ENCODE measurements around the gene PTPRN2. TPM values are rescaled to one million over a fixed set of nuclear protein-coding genes. Genes with fewer than 3 reads are reported as not detected.
A peak's percentile ranks its signal among the peaks of the same experiment; 100 is the strongest.

Gene PTPRN2
- polyA plus RNA-seq, 1 of the 3 experiments (the other 2 are of a cell fraction), result 4.0 TPM

DNA sequence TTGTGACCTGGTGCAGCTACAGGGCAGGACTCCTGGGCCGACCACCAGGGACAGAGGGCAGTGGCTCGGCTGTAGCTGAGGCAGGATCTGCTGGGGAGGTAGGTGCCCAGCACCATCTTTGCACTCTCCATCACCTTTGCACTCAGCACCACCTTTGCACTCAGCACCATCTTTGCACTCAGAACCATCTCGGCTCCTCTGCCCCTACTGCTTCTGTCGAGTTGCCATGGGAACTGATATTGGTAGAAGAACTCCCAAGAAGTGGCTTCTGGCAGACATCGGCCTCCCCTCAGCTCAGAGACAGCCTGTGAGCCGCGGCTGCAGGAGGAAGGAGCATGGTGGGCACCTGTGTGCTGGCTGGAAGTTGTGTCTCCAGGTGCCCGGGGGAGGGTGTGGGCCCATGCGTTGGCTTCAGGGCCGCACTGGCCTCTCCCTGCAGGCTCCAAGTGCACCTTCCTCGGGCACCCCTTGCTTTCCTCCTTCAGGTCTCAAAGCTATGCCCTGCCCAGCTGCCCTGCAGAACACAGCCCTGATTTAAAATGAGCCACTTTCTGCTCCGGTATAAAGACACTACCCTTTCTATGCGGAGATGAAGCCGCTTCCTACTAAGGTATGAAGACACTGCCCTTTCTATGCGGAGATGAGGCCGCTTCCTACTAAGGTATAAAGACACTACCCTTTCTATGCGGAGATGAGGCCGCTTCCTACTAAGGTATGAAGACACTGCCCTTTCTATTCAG lies 514.5 kb downstream of the PTPRN2 start:
- ChIA-PET POLR2A (interaction anchor here (0.6 kb wide), 1 partner anchor 29 kb away, joined by 4 read pairs; no protein-coding TSS in a partner anchor), CTCF (interaction anchor here (0.9 kb wide), 1 partner anchor 30 kb away, joined by 3 read pairs; no protein-coding TSS in a partner anchor)
- no peaks in the 10 kb centered on the region for H3K9me2 ChIP-seq
- no peak overlapping the region for H3K27ac ChIP-seq (ENCODE audit: low read depth in 2 of 2, low read length in 1 of 2)
- H3K9me3 ChIP-seq, result no peaks in the 10 kb centered on the region; the same call in 1 of the 2 replicates
- H3F3A ChIP-seq (replicated peaks; ENCODE audit: insufficient read depth), result no peaks in the 10 kb centered on the region
- WGBS (ENCODE audit: low lambda C conversion rate), result 60% methylated on average over 18 of the region's 18 CpGs
- H3K4me1 ChIP-seq (ENCODE audit: control insufficient read depth in 1 of 2, insufficient read depth in 2 of 2, low read depth in 1 of 2, low read length in 1 of 2), result no peaks in the 10 kb centered on the region; a peak in 1 of 4 replicates
- no peak overlapping the region for H3K9ac ChIP-seq
- H3K4me3 ChIP-seq (ENCODE audit: low read depth in 2 of 2, low read length in 1 of 2), result no peak overlapping the region
- no peaks in the 10 kb centered on the region for H4K20me1 ChIP-seq (ENCODE audit: insufficient read depth)
- no peaks in the 10 kb centered on the region for H3K79me2 ChIP-seq (ENCODE audit: insufficient read depth)
- no peaks in the 10 kb centered on the region for H3K27me3 ChIP-seq (ENCODE audit: insufficient read depth)
- H2AFZ ChIP-seq (ENCODE audit: low read depth), result no peak overlapping the region
- H3K36me3 ChIP-seq (replicated peaks in 1 of 2; ENCODE audit: control insufficient read depth in 1 of 2, insufficient read depth in 2 of 2, low read length in 1 of 2), result no peaks in the 10 kb centered on the region
- DNase-seq, result peak; percentile 19
- TF ChIP-seq, protein P1, sequence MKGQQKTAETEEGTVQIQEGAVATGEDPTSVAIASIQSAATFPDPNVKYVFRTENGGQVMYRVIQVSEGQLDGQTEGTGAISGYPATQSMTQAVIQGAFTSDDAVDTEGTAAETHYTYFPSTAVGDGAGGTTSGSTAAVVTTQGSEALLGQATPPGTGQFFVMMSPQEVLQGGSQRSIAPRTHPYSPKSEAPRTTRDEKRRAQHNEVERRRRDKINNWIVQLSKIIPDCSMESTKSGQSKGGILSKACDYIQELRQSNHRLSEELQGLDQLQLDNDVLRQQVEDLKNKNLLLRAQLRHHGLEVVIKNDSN (IDR thresholded peaks at IDR 0.05; ENCODE audit: borderline replicate concordance, low read depth), result no peak
- TF ChIP-seq MEF2A (IDR thresholded peaks at IDR 0.05; ENCODE audit: borderline replicate concordance, low read depth) (no peak), FOXM1 (IDR thresholded peaks at IDR 0.05; ENCODE audit: low read depth) (no peak), ELF1 (IDR thresholded peaks at IDR 0.05) (no peak)
- TF ChIP-seq, protein P2, sequence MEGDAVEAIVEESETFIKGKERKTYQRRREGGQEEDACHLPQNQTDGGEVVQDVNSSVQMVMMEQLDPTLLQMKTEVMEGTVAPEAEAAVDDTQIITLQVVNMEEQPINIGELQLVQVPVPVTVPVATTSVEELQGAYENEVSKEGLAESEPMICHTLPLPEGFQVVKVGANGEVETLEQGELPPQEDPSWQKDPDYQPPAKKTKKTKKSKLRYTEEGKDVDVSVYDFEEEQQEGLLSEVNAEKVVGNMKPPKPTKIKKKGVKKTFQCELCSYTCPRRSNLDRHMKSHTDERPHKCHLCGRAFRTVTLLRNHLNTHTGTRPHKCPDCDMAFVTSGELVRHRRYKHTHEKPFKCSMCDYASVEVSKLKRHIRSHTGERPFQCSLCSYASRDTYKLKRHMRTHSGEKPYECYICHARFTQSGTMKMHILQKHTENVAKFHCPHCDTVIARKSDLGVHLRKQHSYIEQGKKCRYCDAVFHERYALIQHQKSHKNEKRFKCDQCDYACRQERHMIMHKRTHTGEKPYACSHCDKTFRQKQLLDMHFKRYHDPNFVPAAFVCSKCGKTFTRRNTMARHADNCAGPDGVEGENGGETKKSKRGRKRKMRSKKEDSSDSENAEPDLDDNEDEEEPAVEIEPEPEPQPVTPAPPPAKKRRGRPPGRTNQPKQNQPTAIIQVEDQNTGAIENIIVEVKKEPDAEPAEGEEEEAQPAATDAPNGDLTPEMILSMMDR (IDR thresholded peaks at IDR 0.05), result no peak
- H3K4me2 ChIP-seq, result no peak overlapping the region

DNA sequence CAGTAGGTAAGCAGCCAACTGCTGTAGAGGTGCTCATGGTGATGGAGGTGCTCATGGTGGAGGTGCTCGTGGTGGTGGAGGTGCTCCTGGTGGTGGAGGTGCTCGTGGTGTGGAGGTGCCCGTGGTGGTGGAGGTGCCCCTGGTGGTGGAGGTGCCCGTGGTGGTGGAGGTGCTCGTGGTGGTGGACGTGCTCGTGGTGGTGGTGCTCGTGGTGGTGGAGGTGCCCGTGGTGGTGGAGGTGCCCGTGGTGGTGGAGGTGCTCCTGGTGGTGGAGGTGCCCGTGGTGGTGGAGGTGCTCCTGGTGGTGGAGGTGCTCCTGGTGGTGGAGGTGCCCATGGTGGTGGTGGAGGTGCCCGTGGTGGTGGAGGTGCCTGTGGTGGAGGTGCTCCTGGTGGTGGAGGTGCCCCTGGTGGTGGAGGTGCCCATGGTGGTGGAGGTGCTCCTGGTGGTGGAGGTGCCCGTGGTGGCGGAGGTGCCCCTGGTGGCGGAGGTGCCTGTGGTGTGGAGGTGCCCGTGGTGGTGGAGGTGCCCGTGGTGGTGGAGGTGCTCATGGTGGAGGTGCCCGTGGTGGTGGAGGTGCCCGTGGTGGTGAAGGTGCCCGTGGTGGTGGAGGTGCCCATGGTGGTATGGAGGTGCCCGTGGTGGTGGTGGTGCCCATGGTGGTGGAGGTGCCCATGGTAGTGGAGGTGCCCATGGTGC lies 517.3 kb downstream of the PTPRN2 start:
- DNase-seq, result no peak
- no peak overlapping the region for H3K9ac ChIP-seq
- H3K27me3 ChIP-seq (ENCODE audit: insufficient read depth), result no peaks in the 10 kb centered on the region
- no peaks in the 10 kb centered on the region for H3K9me2 ChIP-seq
- peaks cover 0 to 12% of the 10 kb centered on the region in 2 experiments; a peak in 2 of 4 replicates for H3K4me1 ChIP-seq (ENCODE audit: control insufficient read depth in 1 of 2, insufficient read depth in 2 of 2, low read depth in 1 of 2, low read length in 1 of 2)
- no peak overlapping the region for H3K4me3 ChIP-seq (ENCODE audit: low read depth in 2 of 2, low read length in 1 of 2)
- H3K79me2 ChIP-seq (ENCODE audit: insufficient read depth), result no peaks in the 10 kb centered on the region
- no peaks in the 10 kb centered on the region for H3K36me3 ChIP-seq (replicated peaks in 1 of 2; ENCODE audit: control insufficient read depth in 1 of 2, insufficient read depth in 2 of 2, low read length in 1 of 2)
- TF ChIP-seq SMC3 (IDR thresholded peaks at IDR 0.05; ENCODE audit: low read depth, low read length), result no peak
- TF ChIP-seq RCOR1 (IDR thresholded peaks at IDR 0.05; ENCODE audit: low read length), result no peak
- TF ChIP-seq FOXM1 (IDR thresholded peaks at IDR 0.05; ENCODE audit: low read depth), result no peak
- no peak for TF ChIP-seq CHD2 (IDR thresholded peaks at IDR 0.05; ENCODE audit: low read length, partially characterized antibody)
- no peak for TF ChIP-seq NFIC (IDR thresholded peaks at IDR 0.05; ENCODE audit: borderline replicate concordance)
- no peak for TF ChIP-seq FOSL2 (IDR thresholded peaks at IDR 0.05; ENCODE audit: borderline replicate concordance, low read depth)
- TF ChIP-seq, protein P2 (IDR thresholded peaks at IDR 0.05), result no peak
- TF ChIP-seq YY1 (IDR thresholded peaks at IDR 0.05; ENCODE audit: low read depth), result no peak
- TF ChIP-seq, protein P3, sequence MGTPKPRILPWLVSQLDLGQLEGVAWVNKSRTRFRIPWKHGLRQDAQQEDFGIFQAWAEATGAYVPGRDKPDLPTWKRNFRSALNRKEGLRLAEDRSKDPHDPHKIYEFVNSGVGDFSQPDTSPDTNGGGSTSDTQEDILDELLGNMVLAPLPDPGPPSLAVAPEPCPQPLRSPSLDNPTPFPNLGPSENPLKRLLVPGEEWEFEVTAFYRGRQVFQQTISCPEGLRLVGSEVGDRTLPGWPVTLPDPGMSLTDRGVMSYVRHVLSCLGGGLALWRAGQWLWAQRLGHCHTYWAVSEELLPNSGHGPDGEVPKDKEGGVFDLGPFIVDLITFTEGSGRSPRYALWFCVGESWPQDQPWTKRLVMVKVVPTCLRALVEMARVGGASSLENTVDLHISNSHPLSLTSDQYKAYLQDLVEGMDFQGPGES (IDR thresholded peaks at IDR 0.05; ENCODE audit: low read depth, low read length), result no peak
- TF ChIP-seq, protein P4, sequence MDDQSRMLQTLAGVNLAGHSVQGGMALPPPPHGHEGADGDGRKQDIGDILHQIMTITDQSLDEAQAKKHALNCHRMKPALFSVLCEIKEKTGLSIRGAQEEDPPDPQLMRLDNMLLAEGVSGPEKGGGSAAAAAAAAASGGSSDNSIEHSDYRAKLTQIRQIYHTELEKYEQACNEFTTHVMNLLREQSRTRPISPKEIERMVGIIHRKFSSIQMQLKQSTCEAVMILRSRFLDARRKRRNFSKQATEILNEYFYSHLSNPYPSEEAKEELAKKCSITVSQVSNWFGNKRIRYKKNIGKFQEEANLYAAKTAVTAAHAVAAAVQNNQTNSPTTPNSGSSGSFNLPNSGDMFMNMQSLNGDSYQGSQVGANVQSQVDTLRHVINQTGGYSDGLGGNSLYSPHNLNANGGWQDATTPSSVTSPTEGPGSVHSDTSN (IDR thresholded peaks at IDR 0.05), result no peak
- no peak for TF ChIP-seq EP300 (IDR thresholded peaks at IDR 0.05; ENCODE audit: borderline replicate concordance in 1 of 2, low read depth in 1 of 2, low read length in 1 of 2)
- TF ChIP-seq, protein P5, sequence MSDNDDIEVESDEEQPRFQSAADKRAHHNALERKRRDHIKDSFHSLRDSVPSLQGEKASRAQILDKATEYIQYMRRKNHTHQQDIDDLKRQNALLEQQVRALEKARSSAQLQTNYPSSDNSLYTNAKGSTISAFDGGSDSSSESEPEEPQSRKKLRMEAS (IDR thresholded peaks at IDR 0.05; ENCODE audit: low read depth), result no peak
- no peak for TF ChIP-seq SIN3A (IDR thresholded peaks at IDR 0.05; ENCODE audit: borderline replicate concordance, low read depth, low read length)
- no peaks in the 10 kb centered on the region for H4K20me1 ChIP-seq (ENCODE audit: insufficient read depth)
- no peak overlapping the region for H3K4me2 ChIP-seq
- ChIA-PET CTCF (no interaction called here), POLR2A (no interaction called here)
- H3K9me3 ChIP-seq, result no peaks in the 10 kb centered on the region
- no peak overlapping the region for H2AFZ ChIP-seq (ENCODE audit: low read depth)
- no peaks in the 10 kb centered on the region for H3F3A ChIP-seq (replicated peaks; ENCODE audit: insufficient read depth)
- no peak overlapping the region for H3K27ac ChIP-seq (ENCODE audit: low read depth in 2 of 2, low read length in 1 of 2)
- 61% methylated on average over 21 of the region's 21 CpGs for WGBS (ENCODE audit: low lambda C conversion rate)
